B cell (primary cell): Measurements from ENCODE around the gene FBXL16.

Source experiments
- EZH2 ChIP-seq: IDR thresholded peaks from 2 replicates; pipeline ENCODE4 v1.6.1; 2012; ENCODE audit warnings: borderline replicate concordance, low read depth, mild to moderate bottlenecking, moderate library complexity, low read length; ENCODE audit not compliant: insufficient read depth, poor library complexity, severe bottlenecking
- TF ChIP-seq, protein P1 (sequence below): fragments of 200-600 bp; IDR thresholded peaks from one replicate; pipeline ENCODE4 v1.8.0; 2022; ENCODE audit warnings: antibody characterized with exemption, mild to moderate bottlenecking

- no peak for TF ChIP-seq EZH2
- TF ChIP-seq, protein P1, sequence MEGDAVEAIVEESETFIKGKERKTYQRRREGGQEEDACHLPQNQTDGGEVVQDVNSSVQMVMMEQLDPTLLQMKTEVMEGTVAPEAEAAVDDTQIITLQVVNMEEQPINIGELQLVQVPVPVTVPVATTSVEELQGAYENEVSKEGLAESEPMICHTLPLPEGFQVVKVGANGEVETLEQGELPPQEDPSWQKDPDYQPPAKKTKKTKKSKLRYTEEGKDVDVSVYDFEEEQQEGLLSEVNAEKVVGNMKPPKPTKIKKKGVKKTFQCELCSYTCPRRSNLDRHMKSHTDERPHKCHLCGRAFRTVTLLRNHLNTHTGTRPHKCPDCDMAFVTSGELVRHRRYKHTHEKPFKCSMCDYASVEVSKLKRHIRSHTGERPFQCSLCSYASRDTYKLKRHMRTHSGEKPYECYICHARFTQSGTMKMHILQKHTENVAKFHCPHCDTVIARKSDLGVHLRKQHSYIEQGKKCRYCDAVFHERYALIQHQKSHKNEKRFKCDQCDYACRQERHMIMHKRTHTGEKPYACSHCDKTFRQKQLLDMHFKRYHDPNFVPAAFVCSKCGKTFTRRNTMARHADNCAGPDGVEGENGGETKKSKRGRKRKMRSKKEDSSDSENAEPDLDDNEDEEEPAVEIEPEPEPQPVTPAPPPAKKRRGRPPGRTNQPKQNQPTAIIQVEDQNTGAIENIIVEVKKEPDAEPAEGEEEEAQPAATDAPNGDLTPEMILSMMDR: no peak
Observed at GRCh38 chr16:672371-672770, 33.2 kb downstream of the FBXL16 start.
